GM21367 (cell line): ENCODE results near the gene KRT36.

ENCODE experiments used
- ATAC-seq: cut with Tn5 transposase; IDR thresholded peaks from one replicate; pipeline ENCODE4 v1.9.1; 2021; ENCODE audit not compliant: unreplicated experiment

Gene KRT36

GRCh38 chr17:41504246-41504977 lies 14.7 kb upstream of the KRT36 start:
- ATAC-seq: no peak

GRCh38 chr17:41503202-41503601 lies 13.5 kb upstream of the KRT36 start:
- no peak for ATAC-seq

- ATAC-seq: no peak
These were observed 10.6 kb upstream of the KRT36 start for GRCh38 chr17:41500131-41500911.

GRCh38 chr17:41499714-41500113 lies 10.0 kb upstream of the KRT36 start:
- ATAC-seq: no peak

GRCh38 chr17:41498276-41498675 lies 8.6 kb upstream of the KRT36 start:
- ATAC-seq: no peak

GRCh38 chr17:41496803-41497484 lies 7.2 kb upstream of the KRT36 start:
- ATAC-seq: peak; percentile 70

GRCh38 chr17:41494524-41494923 lies 4.8 kb upstream of the KRT36 start:
- no peak for ATAC-seq

- no peak for ATAC-seq
These were observed 3.1 kb upstream of the KRT36 start for GRCh38 chr17:41492771-41493170.

GRCh38 chr17:41492351-41492750 lies 2.6 kb upstream of the KRT36 start:
- ATAC-seq: no peak

- no peak for ATAC-seq
These were observed 1.8 kb upstream of the KRT36 start for GRCh38 chr17:41491476-41491875.

GRCh38 chr17:41490000-41490990 lies 585 bp upstream of the KRT36 start:
- no peak for ATAC-seq

GRCh38 chr17:41486809-41487530 lies 2.7 kb downstream of the KRT36 start:
- ATAC-seq: no peak

- ATAC-seq: no peak
These were observed 3.4 kb downstream of the KRT36 start for GRCh38 chr17:41486316-41486715.

GRCh38 chr17:41484920-41485904 lies 4.5 kb downstream of the KRT36 start:
- no peak for ATAC-seq

GRCh38 chr17:41483991-41484826 lies 5.5 kb downstream of the KRT36 start:
- no peak for ATAC-seq

- ATAC-seq: no peak
These were observed 6.2 kb downstream of the KRT36 start for GRCh38 chr17:41483531-41483930.

- ATAC-seq: no peak
These were observed 8.7 kb downstream of the KRT36 start, which contains the start of gene KRT35 for GRCh38 chr17:41481036-41481435. TSS of gene KRT35 (minus strand) at chr17:41481151. CDS start at chr17:41481097, 54 bp downstream.

GRCh38 chr17:41480581-41480980 lies 9.1 kb downstream of the KRT36 start:
- ATAC-seq: no peak
